ENCODE measurements around the gene DYSF.

Gene DYSF

GRCh38 chr2:71631411-71631931, 178.1 kb downstream of the DYSF start:
- H3K4me3 ChIP-seq (ENCODE audit: low read depth, low read length), result peak overlapping the region; percentile 31; the same call in 1 of the 2 replicates
- TF ChIP-seq CTCF (IDR thresholded peaks at IDR 0.05; ENCODE audit: low read depth, low read length), result no peak

DNA sequence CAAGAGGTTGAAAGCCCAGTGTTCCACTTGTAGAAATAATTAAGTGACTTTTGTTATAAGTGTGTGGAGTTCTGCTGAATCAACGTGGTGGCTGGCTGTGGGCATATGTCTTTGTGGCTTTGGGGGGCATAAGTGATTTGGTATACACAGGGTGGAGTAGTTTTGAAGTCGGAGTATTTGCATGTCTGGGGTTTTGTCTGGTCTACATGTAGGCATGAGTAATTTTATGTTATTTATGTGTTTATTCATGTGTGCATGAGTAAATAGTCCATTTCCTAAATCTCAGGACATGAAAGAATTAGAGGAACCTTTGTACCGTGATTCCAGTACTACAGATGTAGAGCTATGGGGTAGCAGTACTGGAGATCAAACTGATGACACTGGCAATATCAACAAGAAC, 179.7 kb downstream of the DYSF start:
- no peak for TF ChIP-seq CTCF (IDR thresholded peaks at IDR 0.05; ENCODE audit: low read depth, low read length)

DNA sequence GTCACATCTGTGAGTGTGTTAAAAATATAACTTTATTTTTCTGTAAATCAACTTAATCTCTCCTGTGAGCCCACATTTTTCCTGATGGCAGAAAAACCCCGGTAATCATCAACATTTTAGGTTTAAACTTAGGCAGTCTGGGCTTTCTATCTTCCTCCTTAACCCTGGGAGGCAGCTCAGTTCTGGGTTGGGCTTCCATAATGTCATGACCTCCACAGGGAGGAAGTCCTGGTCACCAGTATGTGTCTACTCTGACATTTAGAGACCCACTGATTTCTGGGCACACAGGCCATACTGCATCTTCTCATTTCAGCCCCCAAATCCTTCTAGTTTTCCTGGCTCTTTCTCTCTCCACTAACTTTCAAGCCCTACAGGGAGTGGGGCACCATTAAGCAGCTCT, 181.2 kb downstream of the DYSF start:
- H3K4me3 ChIP-seq (ENCODE audit: low read depth, low read length), result no peak overlapping the region
- no peak for TF ChIP-seq CTCF (IDR thresholded peaks at IDR 0.05; ENCODE audit: low read depth, low read length)

More for the DNA sequence above, 179.7 kb downstream of the DYSF start:
- H3K4me3 ChIP-seq (ENCODE audit: low read depth, low read length), result no peak overlapping the region

DNA sequence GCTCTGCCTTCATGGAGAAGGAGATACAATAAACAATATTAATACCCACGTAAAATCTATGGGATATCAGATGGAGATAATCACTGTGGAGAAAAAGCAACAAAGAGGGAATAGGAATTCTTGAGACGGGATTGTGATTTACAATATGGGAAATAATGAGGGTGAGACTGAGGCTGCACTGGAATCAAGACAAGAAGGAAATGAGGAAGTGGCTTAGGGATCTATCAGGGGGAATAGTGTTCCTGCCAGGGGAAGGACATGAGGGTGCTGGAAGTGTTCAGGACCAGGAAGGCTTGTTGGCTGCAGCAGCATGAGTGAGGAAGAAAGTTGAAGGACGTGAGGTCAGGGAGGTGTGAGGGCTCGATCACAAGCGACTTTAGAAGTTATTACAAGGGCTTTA, 182.4 kb downstream of the DYSF start:
- H3K4me3 ChIP-seq (ENCODE audit: low read depth, low read length), result no peak overlapping the region
- TF ChIP-seq CTCF (IDR thresholded peaks at IDR 0.05; ENCODE audit: low read depth, low read length), result no peak

DNA sequence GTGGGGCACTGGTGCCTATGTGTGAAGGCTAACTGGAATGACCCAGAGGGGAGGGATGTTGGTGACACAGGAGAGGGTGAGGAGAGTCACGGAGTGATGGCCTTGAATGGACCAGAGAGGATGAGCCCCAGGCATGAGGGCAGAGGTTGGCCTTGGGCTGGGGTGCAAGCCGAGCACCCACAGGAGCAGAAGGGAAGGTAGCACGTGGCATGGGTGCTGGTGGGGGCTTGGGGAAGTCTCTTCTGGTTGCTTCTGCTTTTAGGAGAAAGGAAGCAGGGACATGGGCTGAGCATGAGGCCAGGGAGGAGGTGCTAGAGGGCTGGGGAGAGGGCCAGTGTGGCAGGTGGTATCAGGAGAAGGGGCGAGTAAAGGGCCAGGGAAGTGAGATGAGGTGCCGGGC, 183.8 kb downstream of the DYSF start:
- TF ChIP-seq CTCF (IDR thresholded peaks at IDR 0.05; ENCODE audit: low read depth, low read length), result no peak
- no peak overlapping the region for H3K4me3 ChIP-seq (ENCODE audit: low read depth, low read length)

DNA sequence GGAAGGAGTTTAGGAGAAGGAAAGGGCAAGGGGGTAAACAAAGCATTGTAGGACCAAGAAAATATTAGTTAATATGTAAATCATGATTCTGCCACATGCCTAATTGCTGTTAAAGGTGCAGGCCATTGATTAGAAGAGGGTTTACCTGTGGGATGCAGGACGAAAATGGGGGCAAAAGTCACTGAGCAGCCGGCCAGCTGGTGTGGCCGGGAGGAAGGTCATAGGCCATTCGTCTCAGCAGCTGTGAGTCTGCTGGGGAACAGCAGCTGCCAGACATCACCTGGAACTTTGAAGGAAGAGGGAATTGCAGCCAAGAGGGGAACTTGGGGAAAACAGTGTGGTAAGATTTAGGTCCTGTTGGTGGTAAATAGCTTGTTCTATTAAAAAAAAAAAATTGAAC, 184.4 kb downstream of the DYSF start:
- no peak for TF ChIP-seq CTCF (IDR thresholded peaks at IDR 0.05; ENCODE audit: low read depth, low read length)
- H3K4me3 ChIP-seq (ENCODE audit: low read depth, low read length), result no peak overlapping the region

GRCh38 chr2:71639735-71640134, 186.4 kb downstream of the DYSF start:
- no peak for TF ChIP-seq CTCF (IDR thresholded peaks at IDR 0.05; ENCODE audit: low read depth, low read length)
- no peak overlapping the region for H3K4me3 ChIP-seq (ENCODE audit: low read depth, low read length)

Data from WI38 (cell line).